Ishikawa (cell line): ENCODE measurements around the gene PDE4D.

Experiments used
- CREB1 ChIP-seq: IDR thresholded peaks from 2 replicates; pipeline ENCODE4 v1.6.1; 2012; ENCODE audit warnings: low read depth
- REST ChIP-seq: IDR thresholded peaks from 2 replicates; pipeline ENCODE4 v1.6.1; 2012; ENCODE audit warnings: low read depth, mild to moderate bottlenecking
- TAF1 ChIP-seq: IDR thresholded peaks from 2 replicates; pipeline ENCODE4 v1.6.1; 2012; ENCODE audit warnings: low read depth, mild to moderate bottlenecking
- TEAD4 ChIP-seq: IDR thresholded peaks from 2 replicates; pipeline ENCODE4 v1.6.1; 2012
- YY1 ChIP-seq: IDR thresholded peaks from 2 replicates; pipeline ENCODE4 v1.6.1; 2012; ENCODE audit warnings: low read depth

GRCh38 chr5:59724482-59725391 lies 168.8 kb downstream of the PDE4D start:
- TF ChIP-seq REST: no peak
- TF ChIP-seq CREB1: no peak
- TF ChIP-seq TAF1: no peak
- no peak for TF ChIP-seq TEAD4
- TF ChIP-seq YY1: no peak
